Measurements from ENCODE around the gene EXOSC2. TPM values are rescaled to one million over a fixed set of nuclear protein-coding genes. Genes with fewer than 3 reads are reported as not detected.

The EXOSC2 gene
- total RNA-seq, 4 donors from 2014 or later, result 2.2 to 17.1 (median 15.8) TPM

- DNase-seq, result no peak
- 75 to 100% methylated on average over 1 to 3 of the region's 3 CpGs for WGBS, 2 donors (ENCODE audit: low coverage in 1 of 2)
- Histone ChIP-seq H3K27me3 (no peaks in the 10 kb centered on the region), H3K4me3 (no peak overlapping the region), H3K4me1 (peaks cover 0 to 5% (median 2%) of the 10 kb centered on the region in 4 donors), H3K9me3 (no peaks in the 10 kb centered on the region), H3K27ac (no peak overlapping the region), H3K36me3 (no peaks in the 10 kb centered on the region)
- intact Hi-C loops (cut with DNase I; ENCODE audit: low total_unique reads), result no loop called here
- in situ Hi-C loops (cut with MboI; ENCODE audit: low pct_ligation_motif_present in 1 of 4, low pct_unique_long_range_greater_than_20kb in 1 of 4, low sequenced_read_pairs in 3 of 4), result no loop called here
- no peak for TF ChIP-seq EP300 (IDR thresholded peaks at IDR 0.05; ENCODE audit: low read depth)
- no peak for TF ChIP-seq POLR2AphosphoS5 (IDR thresholded peaks at IDR 0.05)
- no peak for TF ChIP-seq CTCF (IDR thresholded peaks at IDR 0.05)
- TF ChIP-seq POLR2A (IDR thresholded peaks at IDR 0.05), result no peak
Observed at GRCh38 chr9:130746434-130747212, 53.0 kb downstream of the EXOSC2 start.

DNA sequence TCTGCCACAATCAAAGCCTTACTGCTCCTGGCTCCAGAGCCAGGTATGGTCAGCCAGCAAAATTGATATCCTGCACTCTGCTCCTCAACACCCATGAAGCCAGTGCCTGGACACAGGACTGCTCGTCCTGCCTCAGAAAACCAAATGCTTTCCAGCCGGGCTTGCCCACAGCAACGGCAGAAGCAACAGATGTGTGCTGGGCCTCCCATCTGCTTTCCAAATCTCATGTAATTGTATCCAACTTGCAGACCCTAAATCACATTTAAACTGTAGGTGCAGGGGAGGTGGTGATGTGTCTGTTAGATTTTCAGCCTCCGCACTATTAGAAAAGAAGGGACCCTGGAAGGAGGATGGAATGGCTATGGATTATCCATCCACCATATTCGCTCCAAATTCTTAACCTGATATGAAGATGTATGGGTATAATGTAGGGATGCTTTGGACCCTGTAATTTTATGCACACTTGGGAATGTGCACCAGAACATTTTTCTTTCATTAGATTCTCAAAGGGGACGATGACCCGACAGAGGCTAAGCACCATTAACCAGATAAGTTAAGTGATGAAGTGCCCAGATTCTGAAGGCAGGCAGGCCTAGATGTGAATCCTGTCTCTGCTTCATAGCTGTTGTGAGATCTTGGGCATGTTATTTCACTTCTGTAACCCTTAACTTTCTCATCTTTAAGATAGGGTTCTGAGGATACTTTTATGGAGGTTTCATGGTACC, 58.2 kb downstream of the EXOSC2 start:
- no peak for TF ChIP-seq CTCF (IDR thresholded peaks at IDR 0.05)
- no peak for TF ChIP-seq POLR2A (IDR thresholded peaks at IDR 0.05)
- TF ChIP-seq EP300 (IDR thresholded peaks at IDR 0.05; ENCODE audit: low read depth), result no peak
- TF ChIP-seq POLR2AphosphoS5 (IDR thresholded peaks at IDR 0.05), result no peak
- in situ Hi-C loops (cut with MboI; ENCODE audit: low pct_ligation_motif_present in 1 of 4, low pct_unique_long_range_greater_than_20kb in 1 of 4, low sequenced_read_pairs in 3 of 4), result loop anchor here in 1 of 4 donors (25.0 kb wide), 1 partner anchor 111 kb away; no protein-coding TSS in a partner anchor
- no peak overlapping the region for H3K27ac ChIP-seq
- intact Hi-C loops (cut with DNase I; ENCODE audit: low total_unique reads), result no loop called here
- H3K4me1 ChIP-seq, result peaks cover 3 to 21% (median 6%) of the 10 kb centered on the region in 4 donors
- WGBS, 2 donors (ENCODE audit: low coverage in 1 of 2), result 93 to 94% methylated on average over 5 to 7 of the region's 7 CpGs
- H3K4me3 ChIP-seq, result no peak overlapping the region
- H3K9me3 ChIP-seq, result no peaks in the 10 kb centered on the region
- DNase-seq, result no peak
- no peaks in the 10 kb centered on the region for H3K36me3 ChIP-seq
- H3K27me3 ChIP-seq, result no peaks in the 10 kb centered on the region

Small RNA genes within 50 kb of the gene (small RNA-seq; reads per million reads assigned to genes)
- 0 reads per million in 4 donors for gene AL359092.1

Other genes starting within 250 kb of the EXOSC2 start
- gene ASS1, start 248.8 kb upstream of the EXOSC2 start, total RNA-seq, result 100 to 1,000 TPM in 3 of 4 donors, 10 to 100 TPM in 1; 57.9 to 345 (median 266) TPM
- gene FUBP3, start 114.2 kb upstream of the EXOSC2 start, total RNA-seq, result 10 to 100 TPM; 20.7 to 41.1 (median 36.9) TPM
- gene PRDM12, start 29.2 kb upstream of the EXOSC2 start, total RNA-seq, result not detected
- 10 to 100 TPM; 66.9 to 97.1 (median 81.8) TPM for gene ABL1, start 141.5 kb downstream of the EXOSC2 start, total RNA-seq
- not detected for gene QRFP, start 203.0 kb downstream of the EXOSC2 start, total RNA-seq
- 10 to 100 TPM in 1 of 4 donors, 1 to 10 TPM in 2, not detected in 1; 1.6 to 54.7 (median 3.3) TPM for gene FIBCD1, start 245.5 kb downstream of the EXOSC2 start, total RNA-seq